Nephron (organoid): Measurements from ENCODE around the gene FGGY.

Source experiments
- H3K27ac Mint-ChIP-seq, 3 experiments: 2 replicates each; pipeline ENCODE4 v1.8.0; 2020; ENCODE audit warnings: mixed read lengths in 3 of 3, mild to moderate bottlenecking in 2 of 3, moderate library complexity in 1 of 3
- H3K27me3 Mint-ChIP-seq: 2 replicates; pipeline ENCODE4 v1.8.0; 2021; ENCODE audit warnings: low read depth, mild to moderate bottlenecking, moderate library complexity, mixed read lengths
- H3K36me3 Mint-ChIP-seq: 2 replicates; pipeline ENCODE4 v1.8.0; 2020; ENCODE audit warnings: low read depth, mixed read lengths
- H3K4me1 Mint-ChIP-seq: 2 replicates; pipeline ENCODE4 v1.8.0; 2020; ENCODE audit warnings: mixed read lengths
- H3K4me3 Mint-ChIP-seq, 3 experiments: 2 replicates each; pipeline ENCODE4 v1.8.0; 2020; ENCODE audit warnings: mild to moderate bottlenecking in 3 of 3, mixed read lengths in 3 of 3, moderate library complexity in 2 of 3
- H3K9me3 Mint-ChIP-seq: 2 replicates; pipeline ENCODE4 v1.8.0; 2020; ENCODE audit warnings: mixed read lengths
- CTCF ChIP-seq, 3 experiments: fragments of 200-600 bp; sonication (generic); IDR thresholded peaks; one replicate each; pipeline ENCODE4 v1.5.0; 2021; ENCODE audit warnings: antibody characterized with exemption in 3 of 3; ENCODE audit not compliant: unreplicated experiment in 3 of 3

The FGGY gene

GRCh38 chr1:59631561-59632255, 334.8 kb downstream of the FGGY start:
- Mint-ChIP-seq H3K27me3 (no peaks in the 10 kb centered on the region), H3K4me3 (no peak overlapping the region), H3K36me3 (no peaks in the 10 kb centered on the region), H3K4me1 (peaks cover 10% of the 10 kb centered on the region), H3K9me3 (no peaks in the 10 kb centered on the region), H3K27ac (no peak overlapping the region)
- TF ChIP-seq CTCF (IDR thresholded peaks at IDR 0.05; ENCODE audit: unreplicated experiment in 3 of 3), result no peak

- Mint-ChIP-seq H3K27ac (peak overlapping the region; percentile 11 to 83 (median 25)), H3K27me3 (no peaks in the 10 kb centered on the region), H3K4me1 (peaks cover 31% of the 10 kb centered on the region), H3K4me3 (no peak overlapping the region), H3K36me3 (peaks cover 3% of the 10 kb centered on the region), H3K9me3 (no peaks in the 10 kb centered on the region)
- TF ChIP-seq CTCF (IDR thresholded peaks at IDR 0.05; ENCODE audit: unreplicated experiment in 3 of 3), result no peak
Observed at GRCh38 chr1:59635097-59635496, 338.2 kb downstream of the FGGY start.

- TF ChIP-seq CTCF (IDR thresholded peaks at IDR 0.05; ENCODE audit: unreplicated experiment in 3 of 3), result no peak
- H3K36me3 Mint-ChIP-seq, result peaks cover 3% of the 10 kb centered on the region
Observed at GRCh38 chr1:59638231-59638711, 341.4 kb downstream of the FGGY start.

GRCh38 chr1:59639266-59639665, 342.4 kb downstream of the FGGY start:
- peaks cover 3% of the 10 kb centered on the region for H3K36me3 Mint-ChIP-seq
- peaks cover 57% of the 10 kb centered on the region for H3K4me1 Mint-ChIP-seq
- H3K4me3 Mint-ChIP-seq, result no peak overlapping the region
- no peaks in the 10 kb centered on the region for H3K27me3 Mint-ChIP-seq
- H3K27ac Mint-ChIP-seq, result peak overlapping the region; percentile 47 to 81 (median 74)
- H3K9me3 Mint-ChIP-seq, result no peaks in the 10 kb centered on the region
- no peak for TF ChIP-seq CTCF (IDR thresholded peaks at IDR 0.05; ENCODE audit: unreplicated experiment in 3 of 3)

More at GRCh38 chr1:59638231-59638711, 341.4 kb downstream of the FGGY start:
- Mint-ChIP-seq H3K27me3 (no peaks in the 10 kb centered on the region), H3K4me3 (no peak overlapping the region), H3K9me3 (no peaks in the 10 kb centered on the region), H3K4me1 (peaks cover 50% of the 10 kb centered on the region), H3K27ac (peak overlapping the region; percentile 74 to 84 (median 81))

GRCh38 chr1:59640851-59641250, 344.0 kb downstream of the FGGY start:
- H3K4me1 Mint-ChIP-seq, result peaks cover 55% of the 10 kb centered on the region
- no peak for TF ChIP-seq CTCF (IDR thresholded peaks at IDR 0.05; ENCODE audit: unreplicated experiment in 3 of 3)
- H3K27ac Mint-ChIP-seq, result peak overlapping the region; percentile 12 to 88 (median 36)

GRCh38 chr1:59641836-59642235, 344.9 kb downstream of the FGGY start:
- Mint-ChIP-seq H3K4me1 (peaks cover 58% of the 10 kb centered on the region), H3K36me3 (peaks cover 11% of the 10 kb centered on the region), H3K4me3 (no peak overlapping the region), H3K9me3 (peaks cover 4% of the 10 kb centered on the region), H3K27me3 (no peaks in the 10 kb centered on the region), H3K27ac (peak overlapping the region; percentile 81 to 97 (median 88))
- TF ChIP-seq CTCF (IDR thresholded peaks at IDR 0.05; ENCODE audit: unreplicated experiment in 3 of 3), result no peak

More at GRCh38 chr1:59640851-59641250, 344.0 kb downstream of the FGGY start:
- Mint-ChIP-seq H3K9me3 (peaks cover 2% of the 10 kb centered on the region), H3K4me3 (no peak overlapping the region), H3K36me3 (peaks cover 5% of the 10 kb centered on the region), H3K27me3 (no peaks in the 10 kb centered on the region)
